ENCODE results near the gene FOXK1.
A peak's percentile ranks its signal among the peaks of the same experiment; 100 is the strongest.

The FOXK1 gene

DNA sequence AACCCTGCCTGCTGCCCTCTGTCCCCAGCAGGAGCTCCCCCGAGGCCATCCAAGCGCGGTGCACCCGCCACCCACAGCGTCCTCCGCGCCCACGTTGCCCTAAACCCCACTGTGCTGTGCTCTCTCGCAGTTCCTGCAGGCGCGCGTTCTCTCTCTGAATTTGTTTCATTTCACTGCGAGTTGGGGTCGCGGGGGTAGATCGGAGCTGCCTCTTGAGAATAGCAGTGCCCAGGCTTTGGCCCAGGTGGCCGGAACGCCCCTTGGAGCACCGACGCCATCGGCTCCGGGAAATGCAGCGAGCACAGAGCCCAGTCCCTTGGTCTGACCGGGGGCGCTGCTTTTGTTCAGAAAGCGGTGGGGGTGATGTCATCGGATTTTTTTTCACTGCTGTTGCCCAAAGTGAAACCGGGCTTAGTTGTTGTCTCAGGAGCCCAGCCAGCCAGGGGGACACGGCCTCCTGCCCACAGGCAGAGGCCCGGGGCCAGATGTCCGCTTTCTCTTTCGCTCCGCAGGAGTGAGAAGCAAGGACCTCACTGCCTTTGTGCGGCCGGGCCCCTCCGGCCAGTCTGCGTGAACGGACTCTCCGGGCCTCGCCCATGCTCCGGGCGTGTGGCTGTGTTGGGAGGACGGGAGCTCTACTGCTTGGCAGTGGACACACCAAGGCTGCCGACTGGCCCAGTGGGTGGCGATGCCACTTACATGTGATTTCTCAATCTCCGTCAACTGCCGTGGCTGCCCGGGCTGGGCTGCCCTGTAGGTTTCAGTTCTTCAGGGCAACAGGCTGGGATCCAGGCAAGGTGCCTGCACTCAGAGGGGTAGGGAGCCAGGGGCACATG, 43.1 kb downstream of the FOXK1 start:
- peak; percentile 74 for DNase-seq

DNA sequence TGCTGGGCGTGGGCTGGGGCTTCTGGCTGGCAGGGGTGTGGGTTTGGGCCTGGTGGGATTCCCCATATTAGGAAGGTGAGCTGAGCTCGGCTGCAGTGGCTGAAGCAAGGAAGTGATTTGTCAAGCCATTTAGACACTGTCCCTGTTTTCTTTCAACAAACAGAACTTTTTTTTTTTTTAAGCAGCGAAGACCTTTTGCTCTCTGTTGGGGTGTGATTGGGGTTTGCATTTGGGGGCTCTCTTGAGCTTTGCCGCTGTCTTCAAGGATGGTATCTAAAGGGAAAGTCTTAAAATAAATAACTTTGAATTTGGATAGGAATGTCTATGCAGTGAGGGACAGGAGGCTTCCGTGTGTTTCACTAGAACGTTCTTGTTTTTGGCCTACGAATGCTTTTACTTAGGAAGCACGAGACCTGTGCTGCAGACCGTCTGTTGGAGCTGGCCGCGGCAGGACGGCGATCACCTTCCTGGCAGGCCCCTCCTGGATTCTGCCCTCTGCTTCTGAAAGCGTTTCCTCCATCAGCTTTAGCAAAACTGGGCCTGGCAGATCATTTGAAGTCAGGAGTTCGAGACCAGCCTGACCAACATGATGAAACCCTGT, 43.9 kb downstream of the FOXK1 start:
- DNase-seq: no peak

DNA sequence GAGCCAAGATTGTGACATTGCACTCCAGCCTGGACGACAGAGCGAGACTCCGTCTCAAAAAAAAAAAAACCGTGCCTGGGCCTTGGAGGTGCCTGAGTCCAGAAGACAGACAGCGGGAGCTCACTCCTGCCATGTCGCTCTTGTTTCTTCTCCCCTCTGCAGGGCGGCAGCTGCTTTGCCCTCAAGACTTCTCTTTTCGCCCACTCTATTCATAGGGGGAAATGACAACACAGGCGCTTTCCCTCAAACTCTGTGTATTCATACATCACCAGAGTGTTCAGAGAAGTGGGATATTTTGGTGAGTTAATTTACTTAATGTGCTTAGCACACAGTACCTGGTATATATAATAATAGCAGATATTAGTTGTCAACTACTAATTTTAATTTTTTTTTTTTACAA, 44.5 kb downstream of the FOXK1 start:
- no peak for DNase-seq

DNA sequence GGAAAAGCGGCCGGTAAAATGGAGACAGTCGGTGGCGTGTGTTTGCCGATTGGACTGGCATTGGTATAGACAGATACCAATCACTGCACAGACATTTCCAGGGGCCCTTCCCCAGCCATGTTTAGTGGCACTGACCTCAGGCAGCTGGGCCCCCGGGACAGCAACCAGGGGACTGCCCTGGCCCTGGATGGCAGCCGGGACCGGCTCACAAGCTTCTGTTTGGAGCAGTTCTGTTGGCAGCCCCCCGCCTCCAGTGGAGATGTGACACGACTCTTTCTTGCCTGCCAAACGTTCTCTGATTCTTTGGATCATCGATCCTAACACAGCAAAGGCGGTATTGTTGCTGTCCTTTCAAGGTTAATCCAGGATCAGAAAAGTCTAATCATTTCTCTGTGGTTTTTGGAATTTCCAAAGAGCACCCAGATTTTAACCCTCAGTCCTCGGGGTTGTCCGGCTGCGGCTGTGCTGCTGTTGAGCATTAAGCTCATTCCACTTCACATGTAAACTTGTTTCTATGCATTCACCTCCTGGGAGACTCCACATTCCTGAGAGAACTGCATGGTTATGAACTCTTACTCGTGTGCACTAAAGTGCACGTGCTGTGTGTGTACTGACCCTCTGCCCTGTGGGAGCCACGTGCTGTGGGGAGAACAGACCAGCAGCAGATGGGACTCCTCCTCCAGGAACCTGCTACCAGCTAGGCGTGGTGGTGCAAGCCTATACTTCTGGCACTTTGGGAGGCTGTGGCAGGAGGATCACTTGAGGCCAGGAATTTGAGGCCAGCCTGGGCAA, 46.0 kb downstream of the FOXK1 start:
- no peak for DNase-seq

DNA sequence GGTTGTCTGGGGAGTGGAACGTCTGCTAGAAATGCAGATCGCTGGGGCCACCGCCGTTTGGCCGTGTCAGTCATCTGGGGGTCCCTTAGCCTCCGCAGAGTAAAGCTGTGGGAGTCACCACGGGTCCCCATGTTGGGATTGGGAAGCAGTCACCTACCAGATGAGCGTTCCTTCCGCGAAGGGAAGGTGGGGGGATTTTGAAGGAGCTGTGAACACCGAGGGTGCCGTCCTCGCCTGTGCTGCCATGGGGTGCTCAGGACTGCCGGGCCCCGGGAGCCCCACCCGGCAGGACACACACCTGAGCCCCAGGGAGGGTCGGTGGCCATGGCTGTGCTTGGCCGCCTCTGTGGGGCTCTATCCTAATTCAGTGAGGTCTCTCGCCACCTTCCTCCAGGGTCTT, 47.2 kb downstream of the FOXK1 start:
- no peak for DNase-seq

DNA sequence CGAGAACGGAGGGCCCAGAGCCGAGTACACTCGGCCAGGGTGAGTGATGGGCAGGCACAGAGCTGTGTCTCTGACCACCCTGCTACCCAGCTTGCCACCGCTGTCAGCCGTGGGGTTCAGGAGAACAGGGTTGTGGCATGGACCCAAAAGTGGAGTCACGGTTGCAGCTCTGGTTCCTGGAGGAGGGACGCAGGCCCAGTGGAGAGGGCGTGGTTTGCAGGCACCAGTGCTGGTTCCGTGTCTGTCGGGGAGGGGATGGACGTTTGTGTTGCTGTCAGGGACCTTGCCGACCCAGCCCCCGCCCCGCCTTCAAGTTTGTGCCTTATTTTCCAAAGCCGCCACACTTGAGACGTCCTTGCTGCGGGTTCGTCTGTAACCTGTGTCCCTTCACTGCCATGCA, 48.2 kb downstream of the FOXK1 start:
- no peak for DNase-seq

DNA sequence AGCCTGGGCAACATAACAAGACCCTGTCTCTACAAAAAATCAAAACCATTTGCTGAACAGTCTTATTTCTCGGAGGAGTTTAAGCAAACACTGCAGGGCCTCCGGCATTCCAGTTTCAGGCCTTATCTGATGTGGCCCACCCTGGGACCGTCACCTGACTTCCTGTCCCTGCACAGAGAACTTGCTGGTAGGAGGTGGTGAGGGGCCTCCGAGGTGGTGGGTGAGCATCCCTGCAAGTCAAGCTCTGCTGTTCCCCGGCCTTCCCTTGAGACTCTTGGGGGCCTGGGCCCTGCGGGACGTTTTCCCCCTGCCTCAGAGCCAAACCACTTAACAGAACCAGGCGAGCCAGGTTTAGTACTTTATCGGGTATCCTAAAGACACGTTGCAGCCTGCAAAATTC, 48.9 kb downstream of the FOXK1 start:
- DNase-seq: no peak

DNA sequence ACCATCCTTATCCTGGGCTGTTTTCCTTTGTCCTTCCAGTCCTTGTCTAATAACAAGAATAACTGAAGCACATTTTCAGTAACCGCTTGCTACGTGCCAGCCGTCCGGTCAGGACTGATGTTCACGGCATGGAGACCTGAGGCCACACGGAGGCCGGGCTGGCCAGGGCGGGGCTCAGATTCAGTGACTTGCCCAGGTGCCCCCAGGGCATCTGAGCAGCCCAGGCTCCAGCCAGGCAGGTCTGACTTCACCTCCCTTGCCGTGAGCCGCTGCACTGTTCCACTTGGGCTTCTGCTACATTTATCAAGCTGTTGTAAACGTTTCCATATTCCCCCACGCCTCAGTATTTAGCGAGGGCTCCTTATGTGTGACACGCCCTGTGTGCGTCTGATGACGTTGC, 49.7 kb downstream of the FOXK1 start:
- no peak for DNase-seq

DNA sequence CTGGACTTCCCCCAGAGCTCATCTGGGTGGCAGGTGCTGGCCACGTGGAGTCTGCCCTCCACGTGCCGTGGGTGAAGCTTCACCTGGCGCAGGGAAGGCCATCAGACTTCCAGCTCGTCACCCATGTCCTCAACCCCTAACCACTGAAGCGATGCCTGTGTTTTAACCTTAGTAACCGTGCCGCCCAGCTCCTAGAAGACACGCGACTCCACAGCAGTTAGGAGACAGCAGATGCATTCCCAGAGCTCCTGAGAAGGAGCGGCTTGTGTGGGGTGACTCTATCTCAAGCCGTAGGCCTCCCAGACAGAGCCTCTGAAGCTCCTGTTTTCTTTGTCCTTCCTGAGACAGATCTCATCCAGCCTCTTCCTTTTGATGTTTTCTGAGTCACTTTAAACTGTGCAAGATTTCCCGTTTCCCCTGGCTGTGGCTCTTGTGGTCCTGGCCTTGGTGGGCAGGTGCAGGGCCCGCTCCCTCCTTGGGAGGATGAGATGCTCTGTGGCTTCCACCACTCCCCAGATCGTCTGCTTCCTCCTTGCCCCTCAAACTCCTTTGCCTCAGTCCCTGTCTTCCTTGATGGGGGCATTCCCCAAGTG, 51.9 kb downstream of the FOXK1 start:
- DNase-seq: no peak

DNA sequence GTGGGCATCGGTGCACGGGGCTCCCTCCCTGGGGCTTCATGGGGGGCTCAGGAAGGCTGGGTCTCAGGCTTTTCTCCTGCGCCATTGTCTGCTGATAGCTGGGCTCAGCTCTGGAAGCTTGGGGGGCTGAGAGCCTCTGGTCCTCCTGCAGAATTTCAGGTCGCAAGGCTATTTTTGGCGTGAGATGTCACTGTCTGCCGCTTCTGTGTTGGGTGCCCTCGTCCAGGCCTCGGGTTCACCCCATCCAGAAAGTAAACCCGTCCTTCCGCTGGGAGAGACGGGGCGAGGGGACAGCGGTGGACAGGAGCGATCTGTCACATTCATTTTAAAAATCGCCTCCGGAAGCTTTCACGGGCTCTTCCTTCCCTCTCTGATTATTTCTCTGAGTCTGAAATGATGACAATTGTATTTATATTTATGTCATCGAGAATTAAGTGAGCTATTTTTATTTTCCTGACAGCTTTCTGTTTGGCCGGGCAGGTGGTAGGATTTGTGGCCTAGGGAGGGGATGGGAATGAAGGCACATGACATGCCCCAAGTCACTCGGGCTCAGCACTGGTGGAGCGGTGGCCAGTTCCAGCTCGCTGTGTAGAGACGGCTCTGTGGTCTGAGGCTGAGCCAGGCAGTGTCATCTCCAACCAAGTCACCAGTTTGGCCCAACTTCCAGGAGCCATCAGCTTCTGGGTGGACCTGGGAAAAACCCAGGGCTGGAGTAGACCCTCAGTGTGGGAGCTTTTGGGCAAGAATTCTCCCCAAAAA, 52.7 kb downstream of the FOXK1 start:
- no peak for DNase-seq

DNA sequence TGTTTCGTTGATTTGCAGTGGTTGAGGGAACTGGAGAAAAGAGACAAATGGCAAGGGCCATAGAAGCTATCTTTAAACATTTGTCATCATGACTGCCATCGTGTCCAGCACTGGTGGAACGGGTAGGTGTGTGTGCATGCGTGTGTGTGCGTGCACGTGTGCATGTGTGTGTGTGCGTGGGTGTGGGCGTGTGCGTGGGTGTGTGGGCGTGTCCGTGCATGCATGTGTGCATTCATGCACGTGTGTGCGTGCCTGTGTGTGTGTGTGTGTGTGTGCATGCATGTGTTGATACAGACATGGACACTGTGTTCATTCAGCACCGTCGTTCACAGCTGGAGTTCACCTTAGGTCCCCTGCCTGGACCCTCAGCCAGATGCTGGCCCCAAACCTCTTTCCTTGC, 55.2 kb downstream of the FOXK1 start:
- no peak for DNase-seq

DNA sequence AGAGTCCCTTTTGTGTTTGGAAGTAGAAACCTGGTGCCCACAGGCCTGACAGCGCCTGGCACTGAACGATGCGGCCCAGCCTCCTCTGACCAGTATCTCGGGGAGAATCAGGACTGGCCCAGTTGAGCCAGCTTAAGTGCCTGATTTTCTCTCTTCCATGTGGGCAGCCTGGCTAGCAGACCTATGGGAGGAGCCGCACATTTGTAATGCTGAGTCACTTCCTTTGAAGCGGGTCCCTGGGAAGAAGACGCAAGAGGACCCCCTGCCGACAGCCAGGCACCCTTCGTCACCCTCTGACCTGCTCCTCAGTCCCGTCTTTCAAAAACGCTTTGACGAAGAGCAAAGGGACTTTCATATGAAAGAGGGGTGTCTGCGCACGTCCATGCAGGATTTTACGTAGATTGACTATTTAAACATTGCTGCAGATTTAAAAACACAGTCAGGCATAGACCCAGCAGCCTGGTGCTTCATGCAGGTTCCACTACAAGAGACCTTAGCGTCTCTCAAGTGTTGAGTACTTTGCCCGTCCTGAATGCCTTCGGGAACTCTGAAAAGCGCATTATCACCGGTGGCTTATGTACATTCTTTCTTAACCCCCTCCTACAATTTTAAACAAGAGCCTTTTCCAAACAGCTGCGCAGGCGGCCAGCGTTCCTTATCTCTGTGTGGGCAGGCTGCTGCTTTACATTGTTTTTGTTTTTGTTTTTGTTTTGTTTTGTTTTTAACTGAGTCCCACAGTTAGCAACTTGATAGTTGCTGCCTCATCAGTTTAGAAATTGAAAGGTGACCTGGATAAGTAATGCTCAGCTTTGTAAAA, 56.8 kb downstream of the FOXK1 start:
- DNase-seq: no peak

DNA sequence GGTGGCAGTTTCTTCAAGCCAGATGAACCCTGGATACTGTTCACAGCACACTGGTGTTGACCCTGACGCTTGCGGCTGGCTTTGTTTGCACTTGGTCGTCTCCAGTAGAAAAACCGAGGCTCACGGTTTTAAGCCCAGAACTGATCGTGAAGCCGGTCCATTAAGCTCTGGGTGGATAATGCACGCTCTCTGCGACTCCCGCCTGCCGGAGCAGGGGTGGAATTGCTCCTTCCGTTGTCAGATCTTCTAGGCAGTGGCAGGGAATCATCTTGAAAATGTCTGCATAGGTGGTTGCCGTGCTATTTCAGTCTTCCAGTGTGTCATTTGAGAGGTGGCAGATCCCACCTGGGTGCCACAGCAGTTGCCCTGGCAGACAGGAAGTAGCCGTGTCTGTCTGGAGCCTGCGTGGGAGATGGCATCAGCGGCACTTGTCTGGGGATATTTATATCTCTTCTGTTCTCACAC, 57.5 kb downstream of the FOXK1 start:
- DNase-seq: no peak

DNA sequence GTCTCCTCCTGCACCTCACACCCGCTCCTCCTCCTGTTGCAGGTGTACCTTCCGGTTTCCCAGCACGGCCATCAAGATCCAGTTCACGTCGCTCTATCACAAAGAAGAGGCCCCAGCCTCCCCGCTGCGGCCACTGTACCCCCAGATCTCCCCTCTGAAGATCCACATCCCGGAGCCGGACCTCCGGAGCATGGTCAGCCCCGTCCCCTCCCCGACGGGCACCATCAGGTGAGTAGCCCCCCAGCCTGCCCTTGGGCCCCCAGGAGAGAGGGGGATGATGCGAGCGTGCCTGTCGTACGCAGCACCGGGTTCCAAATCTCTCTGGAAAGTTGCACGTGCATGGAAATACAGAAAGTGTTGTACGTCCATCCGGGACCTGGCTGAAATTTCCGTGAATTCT, 58.7 kb downstream of the FOXK1 start:
- no peak for DNase-seq

DNA sequence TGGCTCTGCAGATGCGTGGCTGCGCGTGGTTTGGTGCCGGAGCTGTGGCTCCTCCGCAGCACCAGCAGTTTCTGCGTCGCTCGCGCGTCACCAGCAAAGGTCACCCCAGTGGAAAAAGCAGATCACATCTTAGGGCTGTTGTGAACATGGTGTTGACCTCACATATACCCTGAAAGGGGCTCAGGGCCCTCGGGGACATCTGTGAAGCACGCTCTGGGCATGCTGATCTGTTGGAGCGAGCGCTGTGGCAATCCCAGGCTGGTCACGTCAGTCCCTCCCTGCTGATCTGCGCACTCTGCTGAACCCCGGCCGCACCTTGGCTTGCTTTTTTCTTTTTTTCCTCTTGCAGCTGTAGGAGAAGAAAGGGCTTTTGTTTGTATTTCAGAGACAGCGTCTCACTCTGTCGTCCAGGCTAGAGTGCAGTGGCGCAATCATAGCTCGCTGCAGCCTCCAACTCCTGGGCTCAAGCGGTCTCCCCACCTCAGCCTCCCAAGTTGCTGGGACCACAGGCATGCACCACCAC, 60.0 kb downstream of the FOXK1 start:
- no peak for DNase-seq

DNA sequence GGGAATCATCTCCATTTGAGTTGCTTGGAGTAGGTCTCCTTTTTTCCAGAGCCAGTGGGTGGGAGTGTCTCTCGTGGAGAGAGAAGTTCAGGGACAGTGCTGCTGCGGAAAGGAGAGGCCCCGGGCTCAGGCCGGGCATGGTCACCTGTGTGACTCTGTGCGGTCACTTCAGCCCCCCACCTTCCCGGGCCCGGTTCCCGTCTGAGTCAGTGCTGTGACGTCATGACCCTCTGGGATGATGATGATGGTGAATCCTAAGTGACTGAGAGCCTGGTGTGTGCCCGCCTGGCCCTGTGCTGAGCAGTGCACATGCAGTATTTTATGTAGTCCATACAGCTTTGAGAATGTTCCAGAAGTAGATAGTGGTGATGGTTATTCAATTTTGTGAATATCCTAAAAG, 60.8 kb downstream of the FOXK1 start:
- no peak for DNase-seq

DNA sequence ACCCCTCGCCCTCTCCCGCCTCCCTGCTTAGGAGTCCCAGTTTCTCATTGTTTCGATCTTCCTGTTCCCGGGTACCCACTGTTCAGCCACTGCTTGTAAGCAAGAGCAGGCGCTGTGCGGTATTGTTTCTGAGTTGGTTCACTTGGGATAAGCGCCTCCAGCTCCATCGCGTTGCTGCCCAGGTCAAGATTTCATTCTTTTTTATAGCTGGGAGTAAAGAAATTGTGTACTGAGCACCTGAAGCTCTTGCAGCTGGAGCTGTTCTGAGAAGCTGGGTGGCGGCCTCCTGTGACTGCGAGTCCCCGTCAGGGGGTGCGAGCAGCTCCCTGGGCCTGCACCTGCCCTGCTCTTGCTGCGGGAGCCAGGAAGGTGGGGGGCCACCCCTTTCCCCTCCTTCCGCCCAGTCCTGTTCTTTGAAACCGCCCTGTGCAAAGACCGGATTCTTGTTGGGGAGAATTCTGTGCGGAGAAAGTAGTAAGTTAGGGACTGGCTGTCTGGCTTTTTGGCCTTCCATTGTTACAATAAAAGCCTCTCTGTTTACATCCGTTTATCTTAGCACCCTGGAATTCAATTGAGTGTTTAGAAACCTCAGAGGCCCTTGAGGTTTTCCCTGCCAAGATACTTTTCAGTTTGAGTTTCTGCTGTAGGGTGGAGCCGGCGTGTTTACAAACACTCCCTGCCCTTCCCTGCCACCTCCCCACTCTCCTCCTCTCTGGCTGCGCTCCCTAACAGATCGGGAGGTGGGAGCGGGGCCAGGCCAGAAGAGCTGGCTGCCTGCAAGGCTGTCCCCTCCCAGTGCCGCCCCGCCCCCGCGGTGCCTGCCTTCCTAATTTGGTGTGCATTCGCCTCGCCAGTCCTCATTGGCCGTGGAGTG, 62.5 kb downstream of the FOXK1 start:
- DNase-seq: peak; percentile 97

DNA sequence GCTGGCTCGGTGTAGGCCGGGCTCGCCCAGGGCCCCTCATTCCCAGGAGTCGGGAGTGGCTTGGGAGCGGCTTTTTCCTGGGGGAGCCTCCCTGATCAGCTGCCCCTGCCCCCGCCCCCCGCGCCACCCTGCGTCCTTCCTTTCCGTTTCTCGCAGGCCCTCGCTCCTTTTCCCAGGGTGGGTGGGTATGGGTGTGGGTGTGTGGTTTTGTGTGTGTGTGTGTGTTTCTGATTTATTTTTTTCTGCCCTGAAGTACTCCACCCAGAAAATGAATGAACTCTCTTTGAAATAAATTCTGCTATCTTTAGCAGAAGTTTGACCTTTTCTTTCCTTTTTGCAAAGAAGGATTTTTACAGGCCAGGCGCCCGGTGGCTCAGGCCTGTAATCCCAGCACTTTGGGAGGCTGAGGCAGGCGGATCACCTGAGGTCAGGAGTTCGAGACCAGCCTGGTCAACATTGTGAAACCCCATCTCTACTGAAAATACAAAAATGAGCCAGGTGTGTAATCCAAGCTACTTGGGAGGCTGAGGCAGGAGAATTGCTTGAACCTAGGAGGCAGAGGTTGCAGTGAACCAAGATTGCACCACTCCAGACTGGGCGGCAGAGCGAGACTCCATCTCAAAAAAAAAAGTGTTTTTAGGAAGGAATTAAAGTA, 63.3 kb downstream of the FOXK1 start:
- DNase-seq: no peak

DNA sequence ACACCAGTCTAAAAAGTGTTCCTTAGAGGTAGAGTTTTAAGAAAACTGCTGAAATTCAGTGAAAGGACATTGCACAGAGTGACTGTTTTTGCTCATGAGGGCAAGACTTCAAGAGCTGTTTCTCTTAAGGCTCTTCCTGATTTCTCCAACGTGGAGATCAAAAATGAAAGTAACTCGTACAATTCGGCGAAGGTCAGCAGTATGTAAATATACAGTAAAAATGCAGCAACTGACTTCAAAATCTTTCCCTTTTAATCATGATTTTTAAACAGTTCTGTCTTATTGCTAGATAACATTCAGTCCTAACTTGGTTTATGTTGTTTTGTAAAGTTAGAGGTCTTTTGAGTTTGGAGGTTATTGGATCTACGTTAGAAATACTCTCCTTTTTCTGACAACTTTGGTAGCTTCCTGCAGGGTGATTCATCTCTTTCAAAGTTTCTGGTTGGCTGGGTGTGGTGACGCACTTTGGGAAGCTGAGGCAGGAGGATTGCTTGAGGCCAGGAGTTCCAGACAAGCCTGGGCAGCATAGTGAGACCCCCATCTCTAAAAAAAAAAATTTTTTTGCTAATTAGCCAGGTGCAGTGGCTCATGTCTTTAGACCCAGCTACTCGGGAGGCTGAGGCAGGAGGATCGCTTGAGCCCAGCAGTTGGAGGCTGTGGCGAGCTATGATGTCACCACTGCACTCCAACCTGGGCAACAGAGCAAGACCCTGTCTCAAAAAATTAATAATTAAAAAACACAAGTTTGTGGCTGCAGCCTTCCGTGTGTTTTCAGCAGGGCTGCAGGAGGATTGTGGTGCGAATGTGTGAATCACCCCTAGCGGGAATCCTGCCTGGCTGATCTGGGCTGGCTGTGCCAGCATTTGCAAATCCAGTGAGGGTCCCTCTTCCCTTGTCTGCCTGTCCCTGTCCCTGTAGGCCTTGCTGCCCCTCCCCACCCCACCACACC, 64.2 kb downstream of the FOXK1 start:
- DNase-seq: no peak
